Measurements from ENCODE around the gene NAV2.

Gene NAV2

GRCh38 chr11:19853920-19854319, 141.3 kb downstream of the NAV2 start:
- no peak for TF ChIP-seq CTCF (IDR thresholded peaks at IDR 0.05; ENCODE audit: insufficient read depth, low read depth, low read length, missing control alignments)
- no peak for DNase-seq (ENCODE audit: low read depth)
- H3K4me3 ChIP-seq (ENCODE audit: low read depth, low read length), result no peak overlapping the region

- no peak overlapping the region for H3K4me3 ChIP-seq (ENCODE audit: low read depth, low read length)
- DNase-seq (ENCODE audit: low read depth), result no peak
- TF ChIP-seq CTCF (IDR thresholded peaks at IDR 0.05; ENCODE audit: insufficient read depth, low read depth, low read length, missing control alignments), result no peak
These were observed 148.5 kb downstream of the NAV2 start for GRCh38 chr11:19861171-19861570.

- no peak overlapping the region for H3K4me3 ChIP-seq (ENCODE audit: low read depth, low read length)
- DNase-seq (ENCODE audit: low read depth), result no peak
- no peak for TF ChIP-seq CTCF (IDR thresholded peaks at IDR 0.05; ENCODE audit: insufficient read depth, low read depth, low read length, missing control alignments)
These were observed 149.5 kb downstream of the NAV2 start for GRCh38 chr11:19862091-19862490.

- TF ChIP-seq CTCF (IDR thresholded peaks at IDR 0.05; ENCODE audit: insufficient read depth, low read depth, low read length, missing control alignments), result no peak
- H3K4me3 ChIP-seq (ENCODE audit: low read depth, low read length), result no peak overlapping the region
- DNase-seq (ENCODE audit: low read depth), result no peak
These were observed 151.8 kb downstream of the NAV2 start for GRCh38 chr11:19864141-19865140.

- H3K4me3 ChIP-seq (ENCODE audit: low read depth, low read length), result no peak overlapping the region
- no peak for TF ChIP-seq CTCF (IDR thresholded peaks at IDR 0.05; ENCODE audit: insufficient read depth, low read depth, low read length, missing control alignments)
- no peak for DNase-seq (ENCODE audit: low read depth)
These were observed 153.4 kb downstream of the NAV2 start for GRCh38 chr11:19866037-19866436.

- DNase-seq (ENCODE audit: low read depth), result no peak
- no peak for TF ChIP-seq CTCF (IDR thresholded peaks at IDR 0.05; ENCODE audit: insufficient read depth, low read depth, low read length, missing control alignments)
- no peak overlapping the region for H3K4me3 ChIP-seq (ENCODE audit: low read depth, low read length)
These were observed 153.9 kb downstream of the NAV2 start for GRCh38 chr11:19866521-19866920.
